Measurements from ENCODE around the gene EFL1. TPM values are rescaled to one million over a fixed set of nuclear protein-coding genes. Genes with fewer than 3 reads are reported as not detected.

Gene EFL1
- polyA plus RNA-seq, 1 donor from 2014 or later = 16.8 TPM

GRCh38 chr15:82095803-82096202 is 166.7 kb downstream of the EFL1 start:
- no peaks in the 10 kb centered on the region for H3F3A ChIP-seq (ENCODE audit: insufficient read depth, low read length, poor library complexity, severe bottlenecking)
- TF ChIP-seq POLR2AphosphoS5 (IDR thresholded peaks at IDR 0.05) (no peak), TAF1 (IDR thresholded peaks at IDR 0.05; ENCODE audit: low read depth) (no peak)
- no peak overlapping the region for H3K27ac ChIP-seq (ENCODE audit: low read length)
- H3K27me3 ChIP-seq (ENCODE audit: insufficient read depth, low read depth, low read length) = no peaks in the 10 kb centered on the region
- no peak overlapping the region for H3K9ac ChIP-seq (ENCODE audit: low read length)
- no peaks in the 10 kb centered on the region for H4K20me1 ChIP-seq (ENCODE audit: insufficient read depth)
- H3K4me2 ChIP-seq (ENCODE audit: low read length) = no peak overlapping the region
- no peaks in the 10 kb centered on the region for H3K36me3 ChIP-seq (ENCODE audit: insufficient read depth, low read length)
- no peaks in the 10 kb centered on the region for H3K79me2 ChIP-seq (replicated peaks; ENCODE audit: insufficient read depth, low read length)
- no peaks in the 10 kb centered on the region for H3K9me2 ChIP-seq (ENCODE audit: insufficient read depth, low read length)
- H3K4me3 ChIP-seq (ENCODE audit: low read length) = no peak overlapping the region
- no peak overlapping the region for H2AFZ ChIP-seq (ENCODE audit: low read depth, low read length)
- H3K9me3 ChIP-seq (ENCODE audit: low read length) = no peaks in the 10 kb centered on the region

GRCh38 chr15:82093774-82094211 is 168.7 kb downstream of the EFL1 start:
- Histone ChIP-seq H3K4me3 (ENCODE audit: low read length) (no peak overlapping the region), H2AFZ (ENCODE audit: low read depth, low read length) (no peak overlapping the region), H3K9ac (ENCODE audit: low read length) (no peak overlapping the region), H4K20me1 (ENCODE audit: insufficient read depth) (no peaks in the 10 kb centered on the region), H3F3A (ENCODE audit: insufficient read depth, low read length, poor library complexity, severe bottlenecking) (no peaks in the 10 kb centered on the region), H3K36me3 (ENCODE audit: insufficient read depth, low read length) (no peaks in the 10 kb centered on the region), H3K4me2 (ENCODE audit: low read length) (no peak overlapping the region), H3K79me2 (replicated peaks; ENCODE audit: insufficient read depth, low read length) (no peaks in the 10 kb centered on the region), H3K9me3 (ENCODE audit: low read length) (no peaks in the 10 kb centered on the region), H3K27me3 (ENCODE audit: insufficient read depth, low read depth, low read length) (no peaks in the 10 kb centered on the region), H3K27ac (ENCODE audit: low read length) (no peak overlapping the region), H3K9me2 (ENCODE audit: insufficient read depth, low read length) (no peaks in the 10 kb centered on the region)
- TF ChIP-seq POLR2AphosphoS5 (IDR thresholded peaks at IDR 0.05) (no peak), RAD21 (conservative IDR thresholded peaks at IDR 0.05) (no peak)

GRCh38 chr15:82093325-82093724 is 169.2 kb downstream of the EFL1 start:
- Histone ChIP-seq H3K79me2 (replicated peaks; ENCODE audit: insufficient read depth, low read length) (no peaks in the 10 kb centered on the region), H3K27ac (ENCODE audit: low read length) (no peak overlapping the region), H3K9ac (ENCODE audit: low read length) (no peak overlapping the region), H3K27me3 (ENCODE audit: insufficient read depth, low read depth, low read length) (no peaks in the 10 kb centered on the region), H3K4me2 (ENCODE audit: low read length) (no peak overlapping the region), H3K4me3 (ENCODE audit: low read length) (no peak overlapping the region), H4K20me1 (ENCODE audit: insufficient read depth) (no peaks in the 10 kb centered on the region), H3F3A (ENCODE audit: insufficient read depth, low read length, poor library complexity, severe bottlenecking) (no peaks in the 10 kb centered on the region), H3K9me2 (ENCODE audit: insufficient read depth, low read length) (no peaks in the 10 kb centered on the region), H2AFZ (ENCODE audit: low read depth, low read length) (no peak overlapping the region), H3K9me3 (ENCODE audit: low read length) (no peaks in the 10 kb centered on the region), H3K36me3 (ENCODE audit: insufficient read depth, low read length) (no peaks in the 10 kb centered on the region)
- TF ChIP-seq EP300 (conservative IDR thresholded peaks at IDR 0.05; ENCODE audit: poor library complexity, severe bottlenecking) (no peak), EZH2 (IDR thresholded peaks at IDR 0.05; ENCODE audit: borderline replicate concordance, insufficient read depth, low read length, poor library complexity, severe bottlenecking) (no peak), RAD21 (conservative IDR thresholded peaks at IDR 0.05) (no peak), CTCF (IDR thresholded peaks at IDR 0.05; ENCODE audit: poor library complexity, severe bottlenecking) (no peak), MXI1 (conservative IDR thresholded peaks at IDR 0.05; ENCODE audit: poor library complexity, severe bottlenecking) (no peak), SMC3 (conservative IDR thresholded peaks at IDR 0.05; ENCODE audit: poor library complexity) (no peak), TAF1 (IDR thresholded peaks at IDR 0.05; ENCODE audit: low read depth) (no peak), POLR2AphosphoS5 (IDR thresholded peaks at IDR 0.05) (no peak), REST (IDR thresholded peaks at IDR 0.05; ENCODE audit: borderline replicate concordance) (no peak)
